ENCODE measurements around the gene DNAJC5. TPM values are rescaled to one million over a fixed set of nuclear protein-coding genes. Genes with fewer than 3 reads are reported as not detected.

DNAJC5 gene
- 10 to 100 TPM; 20.4 to 27.3 (median 23.3) TPM for total RNA-seq
- polyA plus RNA-seq, result 10 to 100 TPM; 13.1 to 33.6 (median 19.7) TPM
- long read RNA-seq, donor 1, full-length matches to known transcripts, result 4 of 40 reads
- long read RNA-seq, donor 1, partial matches to known transcripts, result 34 of 40 reads
- long read RNA-seq, donor 1, other reads (novel, unspliced or antisense), result 2 of 40 reads
- long read RNA-seq, donor 2, full-length matches to known transcripts, result 7 of 63 reads
- long read RNA-seq, donor 2, partial matches to known transcripts, result 54 of 63 reads
- long read RNA-seq, donor 2, other reads (novel, unspliced or antisense), result 2 of 63 reads

- peak within 1 kb of the TSS; percentile 70 for H3K4me3 ChIP-seq
- intact Hi-C loops (cut with DNase I), result loop anchor here in 1 of 2 donors (5.0 kb wide), 1 partner anchor 73 kb away; the partner anchor contains the start of gene ZNF512B
- TF ChIP-seq CTCF (IDR thresholded peaks at IDR 0.05), result no peak
- H3K27me3 ChIP-seq (ENCODE audit: insufficient read depth in 3 of 3, low read length in 2 of 3), result no peaks in the 10 kb centered on the region
- DNase-seq, result peak; percentile 96 to 98
- peak within 1 kb of the TSS; percentile 79 for H3K27ac ChIP-seq
- peaks cover 21% of the 10 kb centered on the region for H3K4me1 ChIP-seq
- H3K36me3 ChIP-seq (ENCODE audit: insufficient read depth in 1 of 2, low read depth in 1 of 2), result peaks cover 0 to 27% of the 10 kb centered on the region in 2 donors
- peak; percentile 93 to 95 (median 94) for ATAC-seq
- no peaks in the 10 kb centered on the region for H3K9me3 ChIP-seq
- WGBS, 3 donors, result 2% methylated on average over 59 to 82 of the region's 82 CpGs
Observed at GRCh38 chr20:63894358-63895201, at the start of gene DNAJC5. TSS of gene DNAJC5 (plus strand) at chr20:63895126. CDS start at chr20:63928346, 33,220 bp downstream.

- Histone ChIP-seq H3K27me3 (ENCODE audit: insufficient read depth in 3 of 3, low read length in 2 of 3) (peaks cover 0 to 6% (median 0%) of the 10 kb centered on the region in 3 donors), H3K27ac (peak overlapping the region; percentile 41), H3K4me3 (peak overlapping the region; percentile 22), H3K36me3 (ENCODE audit: insufficient read depth in 1 of 2, low read depth in 1 of 2) (no peaks in the 10 kb centered on the region), H3K4me1 (peaks cover 9% of the 10 kb centered on the region), H3K9me3 (no peaks in the 10 kb centered on the region)
- peak; percentile 68 to 75 (median 72) for ATAC-seq
- intact Hi-C loops (cut with DNase I), result no loop called here
- DNase-seq, result peak in 1 of 2 donors; percentile 58
- 1 to 5% (median 3%) methylated on average over 10 to 24 of the region's 24 CpGs for WGBS, 3 donors
- TF ChIP-seq CTCF (IDR thresholded peaks at IDR 0.05), result no peak
Observed at GRCh38 chr20:63846128-63846771, 48.7 kb upstream of the DNAJC5 start.

- H3K27ac ChIP-seq, result peak overlapping the region; percentile 72
- no peaks in the 10 kb centered on the region for H3K9me3 ChIP-seq
- WGBS, 3 donors, result 47 to 54% (median 54%) methylated on average over 2 to 3 of the region's 3 CpGs
- no peak overlapping the region for H3K4me3 ChIP-seq
- H3K36me3 ChIP-seq (ENCODE audit: insufficient read depth in 1 of 2, low read depth in 1 of 2), result no peaks in the 10 kb centered on the region
- intact Hi-C loops (cut with DNase I), result no loop called here
- ATAC-seq (no peak), DNase-seq (no peak)
- peaks cover 0 to 6% (median 0%) of the 10 kb centered on the region in 3 donors for H3K27me3 ChIP-seq (ENCODE audit: insufficient read depth in 3 of 3, low read length in 2 of 3)
- H3K4me1 ChIP-seq, result peaks cover 9% of the 10 kb centered on the region
- TF ChIP-seq CTCF (IDR thresholded peaks at IDR 0.05), result no peak
Observed at GRCh38 chr20:63846888-63847236, 48.1 kb upstream of the DNAJC5 start.

GRCh38 chr20:63847237-63848002 is 47.5 kb upstream of the DNAJC5 start:
- intact Hi-C loops (cut with DNase I), result no loop called here
- WGBS, 3 donors, result 23 to 51% (median 41%) methylated on average over 16 of the region's 16 CpGs
- peaks cover 0 to 6% (median 0%) of the 10 kb centered on the region in 3 donors for H3K27me3 ChIP-seq (ENCODE audit: insufficient read depth in 3 of 3, low read length in 2 of 3)
- H3K4me3 ChIP-seq, result peak overlapping the region; percentile 32
- peaks cover 9% of the 10 kb centered on the region for H3K4me1 ChIP-seq
- DNase-seq (no peak), ATAC-seq (peak in 3 of 4 donors; percentile 17 to 37 (median 22))
- no peaks in the 10 kb centered on the region for H3K9me3 ChIP-seq
- no peak for TF ChIP-seq CTCF (IDR thresholded peaks at IDR 0.05)
- peak overlapping the region; percentile 72 for H3K27ac ChIP-seq
- no peaks in the 10 kb centered on the region for H3K36me3 ChIP-seq (ENCODE audit: insufficient read depth in 1 of 2, low read depth in 1 of 2)

Data from psoas muscle (tissue), 8 donors.